ES-I3 (cell line): Measurements from ENCODE around the gene BAK1.
"Not testable (repeated sequence)": the region's sequence is repeated elsewhere in the genome, so short reads cannot be mapped to it uniquely, and the experiment has no call there.

Experiments used
- H3K36me3 ChIP-seq: 2 replicates; pipeline ENCODE4 v1.6.1; 2013; ENCODE audit warnings: mild to moderate bottlenecking, low read length, control low read depth, moderate library complexity; ENCODE audit not compliant: insufficient read depth
- H3K4me1 ChIP-seq: 2 replicates; pipeline ENCODE4 v1.6.1; 2013; ENCODE audit warnings: mild to moderate bottlenecking, control low read depth, low read length; ENCODE audit not compliant: insufficient read depth
- H3K9ac ChIP-seq: 2 replicates; pipeline ENCODE4 v1.6.1; 2013; ENCODE audit warnings: low read depth, mild to moderate bottlenecking, low read length, moderate library complexity
- H3K9me3 ChIP-seq: 2 replicates; pipeline ENCODE4 v1.6.1; 2013; ENCODE audit warnings: mild to moderate bottlenecking, low read length, moderate library complexity; ENCODE audit not compliant: control insufficient read depth, insufficient read depth

Gene BAK1

DNA sequence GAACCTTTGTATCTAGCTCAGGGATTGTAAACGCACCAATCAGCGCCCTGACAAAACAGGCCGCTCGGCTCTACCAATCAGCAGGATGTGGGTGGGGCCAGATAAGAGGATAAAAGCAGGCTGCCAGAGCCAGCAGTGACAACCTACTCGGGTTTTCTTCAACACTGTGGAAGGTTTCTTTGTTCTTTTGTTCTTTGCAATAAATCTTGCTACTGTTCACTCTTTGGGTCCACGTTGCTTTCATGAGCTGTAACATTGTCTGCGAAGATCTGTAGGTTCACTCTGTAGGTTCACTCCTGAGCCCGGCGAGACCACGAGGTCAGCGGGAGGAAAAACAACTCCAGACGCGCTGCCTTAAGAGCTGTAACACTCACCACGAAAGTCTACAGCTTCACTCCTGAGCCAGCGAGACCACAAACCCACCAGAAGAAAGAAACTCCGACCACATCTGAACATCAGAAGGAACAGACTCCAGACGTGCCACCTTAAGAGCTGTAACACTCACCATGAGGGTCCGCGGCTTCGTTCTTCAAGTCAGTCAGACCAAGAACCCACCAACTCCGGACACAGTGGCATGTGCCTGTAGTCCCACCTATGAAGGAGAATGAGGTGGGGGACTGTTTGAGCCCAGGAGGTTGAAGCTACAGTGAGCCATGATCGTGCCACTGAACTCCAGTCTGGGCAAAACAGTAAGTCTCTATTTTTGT is 46.8 kb downstream of the BAK1 start:
- H3K9ac ChIP-seq, H3K9me3 ChIP-seq, H3K36me3 ChIP-seq, H3K4me1 ChIP-seq: not testable (repeated sequence)

GRCh38 chr6:33532431-33532830 is 47.6 kb downstream of the BAK1 start:
- H3K9ac ChIP-seq, H3K9me3 ChIP-seq, H3K36me3 ChIP-seq, H3K4me1 ChIP-seq: not testable (repeated sequence)

DNA sequence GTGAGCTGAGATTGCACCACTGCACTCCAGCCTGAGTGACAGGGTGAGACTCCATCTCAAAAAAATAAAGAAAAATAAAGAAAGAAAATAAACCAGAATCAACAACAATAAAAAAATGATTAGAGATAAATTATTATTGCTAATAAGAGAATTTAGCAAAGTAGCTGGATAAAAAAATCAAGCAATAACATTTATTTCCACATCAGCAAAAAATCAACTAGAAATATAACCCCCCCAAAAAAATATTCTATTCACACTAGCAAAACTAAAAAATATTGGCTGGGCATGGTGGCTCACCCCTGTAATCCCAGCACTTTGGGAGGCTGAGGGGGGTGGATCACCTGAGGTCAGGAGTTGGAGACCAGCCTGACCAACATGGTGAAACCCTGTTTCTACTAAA is 49.5 kb downstream of the BAK1 start:
- not testable (repeated sequence) for H3K36me3 ChIP-seq, H3K9me3 ChIP-seq, H3K9ac ChIP-seq, H3K4me1 ChIP-seq
